Measurements from ENCODE around the gene MCHR2.

The MCHR2 gene

GRCh38 chr6:99943846-99944245, 50.2 kb downstream of the MCHR2 start:
- no peak for TF ChIP-seq CTCF (IDR thresholded peaks at IDR 0.05)
- Histone ChIP-seq H3K4me1 (no peaks in the 10 kb centered on the region), H3K4me3 (no peak overlapping the region), H3K27me3 (no peaks in the 10 kb centered on the region), H3K9me3 (no peaks in the 10 kb centered on the region), H3K36me3 (no peaks in the 10 kb centered on the region), H3K27ac (no peak overlapping the region)
- intact Hi-C loops (cut with DNase I; ENCODE audit: low total_unique reads) = no loop called here
- DNase-seq = no peak

GRCh38 chr6:99940582-99940981, 53.4 kb downstream of the MCHR2 start:
- no peak overlapping the region for H3K4me3 ChIP-seq
- H3K27ac ChIP-seq = no peak overlapping the region
- H3K9me3 ChIP-seq = no peaks in the 10 kb centered on the region
- H3K4me1 ChIP-seq = no peaks in the 10 kb centered on the region
- TF ChIP-seq CTCF (IDR thresholded peaks at IDR 0.05) = no peak
- no peak for DNase-seq
- intact Hi-C loops (cut with DNase I; ENCODE audit: low total_unique reads) = no loop called here
- H3K27me3 ChIP-seq = no peaks in the 10 kb centered on the region
- H3K36me3 ChIP-seq = no peaks in the 10 kb centered on the region

GRCh38 chr6:99933129-99933528, 60.9 kb downstream of the MCHR2 start:
- Histone ChIP-seq H3K27ac (no peak overlapping the region), H3K27me3 (no peaks in the 10 kb centered on the region), H3K4me3 (no peak overlapping the region), H3K9me3 (no peaks in the 10 kb centered on the region), H3K4me1 (no peaks in the 10 kb centered on the region), H3K36me3 (no peaks in the 10 kb centered on the region)
- no peak for DNase-seq
- no peak for TF ChIP-seq CTCF (IDR thresholded peaks at IDR 0.05)
- intact Hi-C loops (cut with DNase I; ENCODE audit: low total_unique reads) = no loop called here

- no peak for TF ChIP-seq CTCF (IDR thresholded peaks at IDR 0.05)
- no peaks in the 10 kb centered on the region for H3K27me3 ChIP-seq
- no peak overlapping the region for H3K4me3 ChIP-seq
- intact Hi-C loops (cut with DNase I; ENCODE audit: low total_unique reads) = no loop called here
- no peak overlapping the region for H3K27ac ChIP-seq
- H3K9me3 ChIP-seq = no peaks in the 10 kb centered on the region
- no peaks in the 10 kb centered on the region for H3K36me3 ChIP-seq
- H3K4me1 ChIP-seq = no peaks in the 10 kb centered on the region
- DNase-seq = no peak
Measured at GRCh38 chr6:99912657-99913056, 81.4 kb downstream of the MCHR2 start.

- Histone ChIP-seq H3K27me3 (no peaks in the 10 kb centered on the region), H3K36me3 (no peaks in the 10 kb centered on the region), H3K4me1 (no peaks in the 10 kb centered on the region), H3K4me3 (no peak overlapping the region), H3K9me3 (no peaks in the 10 kb centered on the region), H3K27ac (no peak overlapping the region)
- intact Hi-C loops (cut with DNase I; ENCODE audit: low total_unique reads) = no loop called here
- TF ChIP-seq CTCF (IDR thresholded peaks at IDR 0.05) = peak in 1 of 2 experiments; percentile 17
- DNase-seq = no peak
Measured at GRCh38 chr6:99905209-99906106, 88.6 kb downstream of the MCHR2 start.

Measured in tibial artery (tissue), 4 donors.